Bladder microvascular endothelial cell (primary cell): ENCODE results near the gene TBPL2. TPM values are rescaled to one million over a fixed set of nuclear protein-coding genes. Genes with fewer than 3 reads are reported as not detected.

Source experiments
- total RNA-seq: library from RNA; depleted of rRNA; stranded (reverse); fragments of >200 nt; gene quantifications from 2 replicates; pipeline ENCODE4 v1.2.3, GENCODE V29; 2014

The TBPL2 gene
- total RNA-seq = not detected in 2 replicates

DNA sequence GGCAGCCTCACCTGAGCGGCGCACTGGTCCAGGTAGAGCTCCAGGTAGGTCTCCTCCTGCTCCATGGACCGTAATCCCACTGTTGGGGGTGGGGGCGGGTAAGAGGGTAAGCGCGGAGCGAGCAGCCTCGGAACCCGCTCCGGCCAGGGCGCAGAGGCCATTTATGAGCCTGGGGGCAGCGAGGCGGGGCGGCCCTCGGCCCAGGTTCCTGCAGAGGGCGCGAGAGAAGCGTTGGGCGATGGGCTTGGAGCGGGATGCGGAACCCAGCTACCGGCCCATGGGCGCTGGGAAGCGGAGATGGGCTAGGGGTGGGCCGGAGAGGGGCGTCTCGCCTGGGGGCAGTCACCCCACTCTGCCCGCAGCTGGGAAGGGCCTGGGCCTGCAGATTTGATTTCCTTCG is at the start of gene TBPL2:
TBPL2 (minus strand) TSS at position 232 of the 400 bp plus-strand sequence; CDS start at position 65, 167 bp downstream.

DNA sequence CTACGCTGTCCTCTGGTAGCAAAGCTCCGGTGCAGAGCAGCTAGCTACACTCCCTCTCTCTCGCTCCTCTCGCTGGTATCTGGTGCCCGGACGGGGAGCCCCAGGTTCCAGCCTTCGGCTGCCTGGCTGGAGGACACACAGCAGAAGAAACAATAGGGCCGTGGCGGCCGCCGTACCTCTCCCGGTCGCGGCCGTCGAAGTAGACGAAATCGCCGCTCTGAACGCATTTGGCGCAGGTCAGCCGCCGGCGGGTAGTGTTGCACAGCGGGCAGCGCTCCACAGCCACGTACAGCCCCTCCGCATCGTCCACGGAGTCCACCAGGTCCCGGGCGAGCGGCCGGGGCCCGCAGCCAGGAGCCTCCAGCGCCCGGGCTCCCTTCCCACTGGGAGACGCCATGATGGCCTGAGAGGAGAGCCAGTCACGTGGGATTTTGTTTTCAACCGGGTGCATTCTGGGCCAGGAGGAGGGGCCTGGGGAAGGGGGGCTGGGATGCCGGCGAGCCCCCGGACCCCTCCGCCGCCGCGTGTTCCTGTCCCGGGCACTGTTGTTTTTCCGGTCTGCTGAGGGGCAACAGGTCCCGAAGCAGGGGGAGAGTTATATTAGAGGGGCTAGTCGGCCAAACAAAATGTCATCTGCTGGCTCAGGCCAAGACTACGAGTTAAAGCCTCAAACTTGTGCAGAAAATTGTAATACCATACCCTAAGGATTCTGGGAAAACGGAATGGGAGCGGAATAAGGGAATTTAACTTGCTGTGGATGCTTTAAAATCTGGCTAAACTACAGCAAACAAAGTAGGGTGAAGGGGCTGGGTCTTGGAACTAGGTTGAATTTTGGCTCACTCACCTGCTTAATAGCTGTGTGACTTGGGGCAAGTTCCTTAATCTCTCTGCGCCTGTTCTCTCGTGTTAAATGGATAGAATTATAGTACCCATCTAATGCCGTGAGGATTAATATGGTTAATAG is 28.7 kb downstream of the TBPL2 start, which contains the start of gene ATG14:
ATG14 (minus strand) TSS at position 405 of the 964 bp plus-strand sequence; CDS start at position 397, 8 bp downstream.

Other genes with a start within 250 kb of the TBPL2 start
- gene DLGAP5, start 249.0 kb downstream of the TBPL2 start, total RNA-seq = 19.0 and 39.0 TPM in 2 replicates
- gene FBXO34, start 169.2 kb downstream of the TBPL2 start, total RNA-seq = 16.7 and 21.7 TPM in 2 replicates
- gene ATG14, start 28.8 kb downstream of the TBPL2 start, total RNA-seq = 9.4 and 15.5 TPM in 2 replicates
- 114 and 263 TPM in 2 replicates for gene KTN1, start 139.6 kb upstream of the TBPL2 start, total RNA-seq